Islet precursor cell (in vitro differentiated cells): Measurements from ENCODE around the gene DDX20.
"Not testable (repeated sequence)": the region's sequence is repeated elsewhere in the genome, so short reads cannot be mapped to it uniquely, and the experiment has no call there.

Experiments
- DNase-seq: peaks from one replicate; pipeline ENCODE4 v3.0.0-alpha.2; 2018

The DDX20 gene

GRCh38 chr1:111795401-111795800 lies 39.7 kb downstream of the DDX20 start:
- DNase-seq: no peak

- no peak for DNase-seq
Measured at GRCh38 chr1:111798580-111798979, 42.9 kb downstream of the DDX20 start.

DNA sequence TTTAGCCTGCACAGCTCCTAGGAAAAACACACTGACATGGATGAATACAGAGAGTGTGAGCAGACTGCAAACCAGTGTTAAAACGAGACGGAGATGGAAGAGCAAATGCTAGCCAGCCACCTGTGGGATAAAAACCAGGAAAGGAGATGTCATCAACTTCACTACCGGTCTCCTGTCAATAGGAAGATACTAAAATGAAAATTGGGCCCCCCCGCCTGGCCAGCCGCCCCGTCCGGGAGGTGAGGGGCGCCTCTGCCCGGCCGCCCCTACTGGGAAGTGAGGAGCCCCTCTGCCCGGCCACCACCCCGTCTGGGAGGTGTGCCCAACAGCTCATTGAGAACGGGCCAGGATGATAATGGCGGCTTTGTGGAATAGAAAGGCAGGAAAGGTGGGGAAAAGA lies 44.0 kb downstream of the DDX20 start:
- not testable (repeated sequence) for DNase-seq

DNA sequence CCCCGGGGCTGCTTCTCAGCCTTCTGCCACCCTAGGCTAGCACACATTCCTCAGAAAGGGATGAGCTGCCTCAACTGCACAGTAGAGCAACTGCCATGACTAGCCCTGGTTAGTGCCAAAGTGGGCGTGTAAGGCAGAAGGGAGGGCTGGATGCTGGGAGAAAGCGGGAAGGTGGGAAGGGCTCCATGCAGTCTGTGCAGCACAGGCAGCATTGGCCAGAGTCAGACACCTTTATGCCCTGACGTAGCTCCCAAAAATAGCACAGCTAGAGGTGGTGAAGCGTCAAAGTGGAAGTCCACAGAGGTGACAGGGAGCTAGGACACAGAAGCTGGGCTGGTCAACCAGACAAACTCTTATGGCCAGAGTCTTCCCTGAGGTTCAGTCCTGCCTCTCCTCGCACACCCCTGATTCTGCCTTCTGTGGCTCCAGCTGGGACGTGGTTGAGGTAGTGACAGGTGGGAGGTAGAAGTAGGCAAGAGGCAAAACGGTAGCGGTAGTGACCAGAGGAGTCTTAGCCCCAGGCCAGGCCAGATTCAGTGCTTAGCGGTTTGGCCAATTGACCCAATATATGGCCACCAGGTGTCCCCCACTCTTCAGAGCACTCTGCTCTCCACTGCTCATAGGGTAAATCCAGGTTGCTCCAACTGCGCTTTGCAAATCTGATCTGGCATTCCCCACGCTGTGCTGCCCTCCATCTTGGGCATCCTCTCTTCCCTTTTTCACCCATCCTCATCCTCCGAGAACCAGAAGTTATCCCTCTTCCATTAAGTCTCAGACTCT lies 45.6 kb downstream of the DDX20 start:
- no peak for DNase-seq

- DNase-seq: no peak
Measured at GRCh38 chr1:111802110-111802509, 46.4 kb downstream of the DDX20 start.

DNA sequence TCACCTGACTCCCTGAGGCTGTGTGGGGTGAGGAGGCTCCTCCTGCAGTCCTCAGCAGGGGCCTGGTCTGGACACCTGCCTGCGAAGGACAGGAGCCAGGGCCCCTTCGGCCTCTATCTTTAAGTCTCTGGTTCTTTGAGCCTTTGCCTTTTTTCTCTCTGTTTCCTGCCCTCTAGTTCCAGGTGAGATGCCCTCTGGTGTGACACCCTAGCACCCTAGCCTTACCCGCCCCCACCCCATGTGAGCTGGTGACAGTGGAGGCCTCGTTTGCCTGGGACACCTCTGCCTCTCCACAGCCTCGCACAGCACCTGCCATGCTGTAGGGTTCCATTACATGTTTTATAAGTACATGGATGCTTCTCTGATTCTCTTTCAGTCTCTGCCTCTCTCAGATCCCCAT lies 47.3 kb downstream of the DDX20 start:
- no peak for DNase-seq

DNA sequence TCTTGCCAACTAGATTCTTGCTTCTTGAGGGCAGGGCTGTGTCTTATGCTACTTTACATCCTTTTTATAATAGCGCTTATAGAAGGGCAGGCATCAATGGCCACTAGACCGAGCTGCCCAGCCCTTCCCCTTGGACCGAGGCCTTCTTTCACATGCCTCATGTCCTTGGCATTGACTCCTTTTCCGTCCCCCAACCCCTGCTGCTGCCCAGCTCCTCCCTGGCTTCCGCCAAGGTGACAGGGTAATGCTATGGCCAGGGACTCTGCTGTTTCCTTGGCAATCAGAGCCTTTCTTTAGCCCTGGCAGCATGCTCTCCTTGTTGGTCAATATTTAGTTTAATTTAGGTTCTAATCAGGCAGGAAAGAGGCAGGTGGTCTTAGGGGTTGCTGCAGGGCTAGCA lies 48.2 kb downstream of the DDX20 start:
- DNase-seq: no peak

GRCh38 chr1:111804776-111805175 lies 49.1 kb downstream of the DDX20 start:
- DNase-seq: no peak

DNA sequence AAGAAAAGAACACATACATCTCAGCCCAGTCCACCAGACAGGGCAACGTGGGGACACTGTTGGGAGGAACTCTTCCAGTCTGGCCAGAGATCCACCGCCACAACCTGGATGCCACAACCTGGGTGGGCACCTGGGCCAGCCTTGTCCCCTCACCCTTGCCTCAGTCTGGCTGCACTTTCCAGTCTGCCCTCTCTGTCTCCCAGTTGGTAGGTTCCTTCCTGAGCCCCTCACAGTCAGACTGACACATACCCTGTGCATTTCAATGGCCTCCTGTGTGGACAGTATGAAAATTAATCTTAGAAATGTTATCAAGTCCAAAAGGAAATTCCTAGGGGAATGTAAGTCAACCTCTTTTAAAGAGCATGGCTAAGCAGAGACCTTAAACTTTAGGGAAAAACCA lies 49.5 kb downstream of the DDX20 start:
- no peak for DNase-seq

GRCh38 chr1:111811891-111812290 lies 56.2 kb downstream of the DDX20 start:
- DNase-seq: no peak

GRCh38 chr1:111812306-111812705 lies 56.6 kb downstream of the DDX20 start:
- no peak for DNase-seq

DNA sequence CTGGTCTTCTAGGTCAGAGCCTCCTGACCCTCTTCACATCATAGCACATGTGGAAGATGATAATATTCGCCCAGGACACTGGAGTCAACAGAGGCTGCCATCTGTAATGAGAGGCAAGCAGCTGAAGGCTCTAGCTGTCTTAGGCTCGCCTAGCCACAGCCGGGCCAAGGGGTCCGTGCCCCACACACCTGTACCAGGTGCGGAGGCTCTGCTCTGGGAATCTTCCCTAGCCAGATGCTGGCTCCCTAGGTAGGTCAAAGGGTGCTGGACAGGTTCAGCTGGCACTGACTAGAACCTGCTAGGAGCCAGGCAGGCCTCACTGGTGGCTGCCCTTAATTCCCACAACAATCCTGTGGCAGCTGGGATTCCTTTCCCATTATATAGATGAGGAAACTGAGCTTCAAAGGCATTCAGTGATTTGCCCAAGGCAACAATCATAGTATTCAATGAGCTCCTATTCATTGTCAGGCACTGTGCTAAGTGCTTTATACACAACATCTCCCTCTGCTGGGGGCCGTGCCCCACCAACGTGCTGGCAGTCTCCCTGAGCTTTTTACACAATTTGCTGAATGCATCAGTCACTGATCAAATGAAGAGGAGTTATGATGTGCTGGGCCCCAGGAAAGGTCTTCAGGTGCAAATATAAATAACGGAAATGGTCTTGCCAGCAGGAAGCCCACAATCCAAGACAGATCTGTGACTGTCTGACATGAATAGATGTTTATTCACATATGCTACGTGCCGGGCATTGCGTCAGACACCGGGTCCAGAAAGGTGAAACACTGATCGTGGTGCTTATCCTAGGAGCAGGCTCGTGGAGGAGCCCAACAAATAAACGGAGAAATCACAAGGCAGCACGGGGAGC lies 58.0 kb downstream of the DDX20 start:
- no peak for DNase-seq

- DNase-seq: no peak
Measured at GRCh38 chr1:111814305-111814628, 58.6 kb downstream of the DDX20 start.

DNA sequence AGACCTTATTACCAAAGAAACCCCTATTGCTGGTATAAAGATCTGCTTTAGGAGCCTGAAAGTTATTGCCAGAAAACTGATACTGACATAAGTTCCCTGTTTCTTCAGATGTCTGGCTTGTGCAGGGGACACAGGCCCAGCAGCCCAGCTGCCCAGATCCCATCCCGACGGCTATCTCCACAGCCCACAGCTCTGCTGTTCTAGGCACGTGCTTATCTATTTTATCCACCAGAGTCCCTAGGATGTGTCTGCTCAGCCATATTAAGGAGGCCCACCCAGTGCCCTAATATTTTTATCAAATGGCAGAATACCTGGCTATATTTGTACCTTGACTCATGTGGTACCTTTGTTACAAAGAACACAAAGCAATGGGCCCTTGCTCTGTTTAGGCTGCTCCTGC lies 58.9 kb downstream of the DDX20 start:
- DNase-seq: no peak
